IPS-NIHi11 (cell line): Measurements from ENCODE around the gene SPINK1.
"Not testable (repeated sequence)": the region's sequence is repeated elsewhere in the genome, so short reads cannot be mapped to it uniquely, and the experiment has no call there.

Source experiments
- DNase-seq: peaks from one replicate; pipeline ENCODE4 v3.0.0; 2012; ENCODE audit warnings: mixed read lengths, low spot score

SPINK1 gene

GRCh38 chr5:147831465-147831864 is at the start of gene SPINK1:
SPINK1 (minus strand) TSS chr5:147831671; CDS start chr5:147831577, 94 bp downstream.
- DNase-seq = no peak

- no peak for DNase-seq
These were observed 49.0 kb upstream of the SPINK1 start for GRCh38 chr5:147880487-147880886.

GRCh38 chr5:147879784-147880183 is 48.3 kb upstream of the SPINK1 start:
- DNase-seq = no peak

GRCh38 chr5:147878066-147878759 is 46.7 kb upstream of the SPINK1 start, which contains the start of gene SCGB3A2:
SCGB3A2 (plus strand) TSS chr5:147878711; CDS start chr5:147878804, 93 bp downstream.
- DNase-seq = no peak

- DNase-seq = no peak
These were observed 45.2 kb upstream of the SPINK1 start for GRCh38 chr5:147876626-147877025.

GRCh38 chr5:147876141-147876540 is 44.7 kb upstream of the SPINK1 start:
- no peak for DNase-seq

GRCh38 chr5:147874910-147875367 is 43.5 kb upstream of the SPINK1 start:
- DNase-seq = peak; percentile 37

- DNase-seq = not testable (repeated sequence)
These were observed 42.8 kb upstream of the SPINK1 start for GRCh38 chr5:147874118-147874875.

- DNase-seq = not testable (repeated sequence)
These were observed 41.4 kb upstream of the SPINK1 start for GRCh38 chr5:147872744-147873435.

- not testable (repeated sequence) for DNase-seq
These were observed 40.6 kb upstream of the SPINK1 start for GRCh38 chr5:147871980-147872549.

- not testable (repeated sequence) for DNase-seq
These were observed 38.4 kb upstream of the SPINK1 start for GRCh38 chr5:147869892-147870291.

- peak; percentile 29 for DNase-seq
These were observed 37.6 kb upstream of the SPINK1 start for GRCh38 chr5:147869112-147869511.

GRCh38 chr5:147863454-147864158 is 32.1 kb upstream of the SPINK1 start:
- no peak for DNase-seq

- no peak for DNase-seq
These were observed 29.2 kb upstream of the SPINK1 start for GRCh38 chr5:147860641-147861025.

GRCh38 chr5:147859962-147860640 is 28.6 kb upstream of the SPINK1 start:
- no peak for DNase-seq

GRCh38 chr5:147858565-147858964 is 27.1 kb upstream of the SPINK1 start:
- no peak for DNase-seq

- peak; percentile 53 for DNase-seq
These were observed 26.0 kb upstream of the SPINK1 start for GRCh38 chr5:147857302-147858129.

- no peak for DNase-seq
These were observed 25.3 kb upstream of the SPINK1 start for GRCh38 chr5:147856801-147857200.

- DNase-seq = no peak
These were observed 24.3 kb upstream of the SPINK1 start for GRCh38 chr5:147855774-147856069.
